LNCaP clone FGC (cell line): ENCODE results near the gene PPP2R5C.

ENCODE experiments used
- DNase-seq: peaks from one replicate; pipeline ENCODE4 v3.0.0-alpha.2; 2011; ENCODE audit warnings: low read depth
- H3K4me3 ChIP-seq: 2 replicates; pipeline ENCODE4 v1.5.1; 2011; ENCODE audit warnings: mild to moderate bottlenecking, low read depth, low read length, control low read depth
- CTCF ChIP-seq: IDR thresholded peaks from 2 replicates; pipeline ENCODE4 v1.5.1; 2012; ENCODE audit warnings: mild to moderate bottlenecking; ENCODE audit not compliant: control insufficient read depth, insufficient read depth; ENCODE audit errors: extremely low read depth

Gene PPP2R5C

GRCh38 chr14:101858791-101859537 is 97.5 kb downstream of the PPP2R5C start:
- TF ChIP-seq CTCF = no peak
- no peak overlapping the region for H3K4me3 ChIP-seq
- no peak for DNase-seq

GRCh38 chr14:101859538-101859902 is 98.0 kb downstream of the PPP2R5C start:
- no peak overlapping the region for H3K4me3 ChIP-seq
- no peak for DNase-seq
- no peak for TF ChIP-seq CTCF

- TF ChIP-seq CTCF = no peak
- H3K4me3 ChIP-seq = no peak overlapping the region
- no peak for DNase-seq
Observed at GRCh38 chr14:101859958-101860357, 98.4 kb downstream of the PPP2R5C start.

- no peak for DNase-seq
- TF ChIP-seq CTCF = no peak
- no peak overlapping the region for H3K4me3 ChIP-seq
Observed at GRCh38 chr14:101861464-101861863, 100.0 kb downstream of the PPP2R5C start.

GRCh38 chr14:101862177-101862576 is 100.7 kb downstream of the PPP2R5C start:
- no peak for DNase-seq
- TF ChIP-seq CTCF = no peak
- H3K4me3 ChIP-seq = no peak overlapping the region

- TF ChIP-seq CTCF = no peak
- no peak overlapping the region for H3K4me3 ChIP-seq
- no peak for DNase-seq
Observed at GRCh38 chr14:101862711-101863110, 101.2 kb downstream of the PPP2R5C start.

- TF ChIP-seq CTCF = no peak
- no peak for DNase-seq
- H3K4me3 ChIP-seq = no peak overlapping the region
Observed at GRCh38 chr14:101865288-101865687, 103.8 kb downstream of the PPP2R5C start.
